H9 (cell line): ENCODE results near the gene ELAPOR2. TPM values are rescaled to one million over a fixed set of nuclear protein-coding genes. Genes with fewer than 3 reads are reported as not detected.
"Not testable (repeated sequence)": the region's sequence is repeated elsewhere in the genome, so short reads cannot be mapped to it uniquely, and the experiment has no call there.

Experiments used
- DNase-seq: peaks from one replicate; pipeline ENCODE4 v3.0.0-alpha.2; 2017
- H2AFZ ChIP-seq: one replicate; pipeline ENCODE4 v1.6.1; 2013; ENCODE audit warnings: mild to moderate bottlenecking, low read length, control low read depth, moderate library complexity
- H2AK5ac ChIP-seq: 2 replicates; pipeline ENCODE4 v1.6.1; 2013; ENCODE audit warnings: low read length, control low read depth, mixed read lengths; ENCODE audit not compliant: insufficient read length
- H2BK120ac ChIP-seq: one replicate; pipeline ENCODE4 v1.6.1; 2013; ENCODE audit warnings: low read depth, mild to moderate bottlenecking, low read length, control low read depth, inconsistent platforms; ENCODE audit not compliant: poor library complexity, severe bottlenecking
- H2BK12ac ChIP-seq: 2 replicates; pipeline ENCODE4 v1.6.1; 2013; ENCODE audit warnings: low read length, control low read depth, mixed read lengths, low read depth; ENCODE audit not compliant: insufficient read length
- H2BK15ac ChIP-seq: 2 replicates; pipeline ENCODE4 v1.6.1; 2013; ENCODE audit warnings: low read depth, low read length, control low read depth
- H2BK20ac ChIP-seq: one replicate; pipeline ENCODE4 v1.6.1; 2013; ENCODE audit warnings: low read depth, mild to moderate bottlenecking, low read length, control low read depth, inconsistent platforms; ENCODE audit not compliant: poor library complexity, severe bottlenecking
- H2BK5ac ChIP-seq: 2 replicates; pipeline ENCODE4 v1.6.1; 2013; ENCODE audit warnings: low read length, control low read depth, mixed read lengths; ENCODE audit not compliant: insufficient read length
- H3K14ac ChIP-seq: 2 replicates; pipeline ENCODE4 v1.6.1; 2013; ENCODE audit warnings: low read length, control low read depth; ENCODE audit not compliant: insufficient read depth
- H3K18ac ChIP-seq: 2 replicates; pipeline ENCODE4 v1.6.1; 2013; ENCODE audit warnings: low read depth, mild to moderate bottlenecking, mixed read lengths, low read length, control low read depth; ENCODE audit not compliant: insufficient read length
- H3K23ac ChIP-seq: 2 replicates; pipeline ENCODE4 v1.6.1; 2013; ENCODE audit warnings: low read length, control low read depth, mixed read lengths, low read depth; ENCODE audit not compliant: insufficient read length
- H3K23me2 ChIP-seq: 2 replicates; pipeline ENCODE4 v1.6.1; 2013; ENCODE audit warnings: low read depth, mild to moderate bottlenecking, mixed read lengths, low read length, control low read depth; ENCODE audit not compliant: insufficient read length, poor library complexity, severe bottlenecking
- H3K27ac ChIP-seq: 2 replicates; pipeline ENCODE4 v1.5.1; 2013; ENCODE audit warnings: low read length, control low read depth, mixed read lengths, low read depth; ENCODE audit not compliant: insufficient read length
- H3K27me3 ChIP-seq: 2 replicates; pipeline ENCODE4 v1.6.1; 2013; ENCODE audit warnings: low read length, control low read depth, inconsistent platforms; ENCODE audit not compliant: insufficient read depth
- H3K4ac ChIP-seq: 2 replicates; pipeline ENCODE4 v1.6.1; 2013; ENCODE audit warnings: low read depth, mild to moderate bottlenecking, control low read depth, inconsistent platforms, low read length, moderate library complexity
- H3K4me1 ChIP-seq: 2 replicates; pipeline ENCODE4 v1.6.1; 2013; ENCODE audit warnings: low read length, control low read depth, inconsistent platforms; ENCODE audit not compliant: insufficient read depth
- H3K4me2 ChIP-seq: 2 replicates; pipeline ENCODE4 v1.6.1; 2013; ENCODE audit warnings: low read length, control low read depth, mixed read lengths; ENCODE audit not compliant: insufficient read length, insufficient read depth
- H3K56ac ChIP-seq: 2 replicates; pipeline ENCODE4 v1.6.1; 2013; ENCODE audit warnings: low read depth, mild to moderate bottlenecking, mixed read lengths, low read length, control low read depth; ENCODE audit not compliant: insufficient read length
- H3K79me1 ChIP-seq: 2 replicates; pipeline ENCODE4 v1.6.1; 2013; ENCODE audit warnings: low read depth, mild to moderate bottlenecking, moderate library complexity, low read length, control low read depth, inconsistent platforms; ENCODE audit not compliant: insufficient read depth, poor library complexity, severe bottlenecking
- H3K79me2 ChIP-seq: 2 replicates; pipeline ENCODE4 v1.6.1; 2013; ENCODE audit warnings: low read length, control low read depth, inconsistent platforms; ENCODE audit not compliant: insufficient read depth
- H3K9ac ChIP-seq: 2 replicates; pipeline ENCODE4 v1.6.1; 2013; ENCODE audit warnings: low read length, control low read depth, mixed read lengths; ENCODE audit not compliant: insufficient read length; ENCODE audit errors: extremely low read depth
- H3K9me3 ChIP-seq: one replicate; pipeline ENCODE4 v1.6.1; 2013; ENCODE audit warnings: low read depth, low read length, inconsistent platforms; ENCODE audit not compliant: control insufficient read depth
- H3T11ph ChIP-seq: one replicate; pipeline ENCODE4 v1.6.1; 2013; ENCODE audit warnings: mild to moderate bottlenecking, low read length, control low read depth, inconsistent platforms
- H4K20me1 ChIP-seq: one replicate; pipeline ENCODE4 v1.6.1; 2013; ENCODE audit not compliant: control insufficient read depth, insufficient read length, insufficient read depth
- H4K5ac ChIP-seq: 2 replicates; pipeline ENCODE4 v1.6.1; 2013; ENCODE audit warnings: low read depth, mild to moderate bottlenecking, mixed read lengths, low read length, control low read depth; ENCODE audit not compliant: insufficient read length
- H4K8ac ChIP-seq: replicated peaks from 2 replicates; pipeline ENCODE4 v1.6.1; 2013; ENCODE audit warnings: low read length, control low read depth, mixed read lengths, low read depth; ENCODE audit not compliant: insufficient read length
- H4K91ac ChIP-seq: 2 replicates; pipeline ENCODE4 v1.6.1; 2013; ENCODE audit warnings: low read depth, mild to moderate bottlenecking, moderate library complexity, mixed read lengths, low read length, control low read depth; ENCODE audit not compliant: insufficient read length
- H3K27ac Mint-ChIP-seq, 3 experiments: 2 replicates in 2 of 3; 3 replicates in 1 of 3; pipeline ENCODE4 v1.8.0; 2020 to 2021; ENCODE audit warnings: mixed read lengths in 3 of 3, mild to moderate bottlenecking in 1 of 3, moderate library complexity in 1 of 3
- H3K27me3 Mint-ChIP-seq: 2 replicates; pipeline ENCODE4 v1.8.0; 2021; ENCODE audit warnings: low read depth, mild to moderate bottlenecking, moderate library complexity, mixed read lengths
- H3K36me3 Mint-ChIP-seq, 3 experiments: 2 replicates in 2 of 3; 3 replicates in 1 of 3; pipeline ENCODE4 v1.8.0; 2020 to 2021; ENCODE audit warnings: low read depth in 3 of 3, mixed read lengths in 3 of 3; ENCODE audit not compliant: insufficient read depth in 1 of 3
- H3K4me1 Mint-ChIP-seq, 2 experiments: 2 replicates each; pipeline ENCODE4 v1.8.0; 2020; ENCODE audit warnings: mixed read lengths in 2 of 2
- H3K4me3 Mint-ChIP-seq, 2 experiments: 2 replicates in 1 of 2; 3 replicates in 1 of 2; pipeline ENCODE4 v1.8.0; 2020 to 2021; ENCODE audit warnings: mild to moderate bottlenecking in 2 of 2, mixed read lengths in 2 of 2, moderate library complexity in 1 of 2
- H3K9me3 Mint-ChIP-seq, 2 experiments: 2 replicates in 1 of 2; 3 replicates in 1 of 2; pipeline ENCODE4 v1.8.0; 2020; ENCODE audit warnings: mild to moderate bottlenecking in 2 of 2, mixed read lengths in 2 of 2, moderate library complexity in 1 of 2
- WGBS: extraction: QIAGEN DNeasy Blood & Tissue Kit; methylation state at CpG from one replicate; pipeline ENCODE4 v1.1.7; 2013; ENCODE audit warnings: missing lambda C conversion rate, low lambda C conversion rate, mixed read lengths; ENCODE audit not compliant: insufficient read length; ENCODE audit errors: extremely low coverage; 5-methylcytosine and 5-hydroxymethylcytosine counted together
- total RNA-seq: library from RNA; stranded (reverse); gene quantifications from 2 replicates; pipeline ENCODE4 v1.2.1, GENCODE V29; 2021

ELAPOR2 gene
- total RNA-seq, 1 experiment from 2014 or later, result 36.8 TPM

DNA sequence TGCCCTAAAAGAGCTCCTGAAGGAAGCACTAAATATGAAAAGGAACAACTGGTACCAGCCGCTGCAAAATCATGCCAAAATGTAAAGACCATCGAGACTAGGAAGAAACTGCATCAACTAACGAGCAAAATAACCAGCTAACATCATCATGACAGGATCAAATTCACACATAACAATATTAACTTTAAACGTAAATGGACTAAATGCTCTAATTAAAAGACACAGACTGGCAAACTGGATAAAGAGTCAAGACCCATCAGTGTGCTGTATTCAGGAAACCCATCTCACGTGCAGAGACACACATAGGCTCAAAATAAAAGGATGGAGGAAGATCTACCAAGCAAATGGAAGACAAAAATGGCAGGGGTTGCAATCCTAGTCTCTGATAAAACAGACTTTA lies 17.9 kb downstream of the ELAPOR2 start:
- H2BK15ac ChIP-seq, H3K14ac ChIP-seq, H4K8ac ChIP-seq, H4K20me1 ChIP-seq, H4K91ac ChIP-seq, H2AK5ac ChIP-seq, H2BK5ac ChIP-seq, H3K4me3 Mint-ChIP-seq, H3K4ac ChIP-seq, H3K23ac ChIP-seq, H3K23me2 ChIP-seq, H3K27ac Mint-ChIP-seq, H3K9ac ChIP-seq, H2BK12ac ChIP-seq, H3T11ph ChIP-seq, H3K4me1 ChIP-seq, H3K56ac ChIP-seq, H3K27me3 ChIP-seq, H3K27ac ChIP-seq, H3K27me3 Mint-ChIP-seq, H3K9me3 ChIP-seq, H3K4me2 ChIP-seq, H3K18ac ChIP-seq, H4K5ac ChIP-seq, H2AFZ ChIP-seq, DNase-seq, H2BK120ac ChIP-seq, H3K79me1 ChIP-seq, H2BK20ac ChIP-seq: not testable (repeated sequence)
- H3K79me2 ChIP-seq, result peaks cover 14% of the 10 kb centered on the region; the same call in 1 of the 2 replicates
- peaks cover 16 to 17% of the 10 kb centered on the region in 2 experiments for H3K4me1 Mint-ChIP-seq
- peaks cover 20 to 31% of the 10 kb centered on the region in 2 experiments for H3K9me3 Mint-ChIP-seq
- H3K36me3 Mint-ChIP-seq, result peaks cover 0 to 25% (median 12%) of the 10 kb centered on the region in 3 experiments
- WGBS, result no CpG with 5 or more reads among the region's 5 CpGs

- WGBS, result no CpG with 5 or more reads among the region's 34 CpGs
- Histone ChIP-seq H3K4me2 (peak overlapping the region; percentile 64), H3K79me2 (peaks cover 21% of the 10 kb centered on the region; the same call in 1 of the 2 replicates), H3K9ac (peak overlapping the region; percentile 88)
- not testable (repeated sequence) for H3K18ac ChIP-seq, H2AK5ac ChIP-seq, H3K4me1 ChIP-seq, H4K91ac ChIP-seq, H2BK120ac ChIP-seq, H3T11ph ChIP-seq, H3K14ac ChIP-seq, H3K4ac ChIP-seq, H4K5ac ChIP-seq, H3K23ac ChIP-seq, H2BK5ac ChIP-seq, H2BK15ac ChIP-seq, H3K27me3 Mint-ChIP-seq, H3K27me3 ChIP-seq, H3K23me2 ChIP-seq, H3K79me1 ChIP-seq, H2BK20ac ChIP-seq, H4K20me1 ChIP-seq, H4K8ac ChIP-seq, H3K56ac ChIP-seq, H2BK12ac ChIP-seq, H2AFZ ChIP-seq, H3K27ac ChIP-seq, H3K9me3 ChIP-seq, DNase-seq
- H3K4me3 Mint-ChIP-seq, result peak overlapping the region; percentile 78 to 89
- H3K36me3 Mint-ChIP-seq, result peaks cover 0 to 14% (median 3%) of the 10 kb centered on the region in 3 experiments; a peak in 6 of 7 replicates
- peak overlapping the region; percentile 99 to 100 (median 100) for H3K27ac Mint-ChIP-seq
- peaks cover 23 to 25% of the 10 kb centered on the region in 2 experiments for H3K4me1 Mint-ChIP-seq
- H3K9me3 Mint-ChIP-seq, result peaks cover 11 to 21% of the 10 kb centered on the region in 2 experiments
Measured at GRCh38 chr7:87039691-87040299, 19.7 kb downstream of the ELAPOR2 start.
